Nephron progenitor cell (in vitro differentiated cells): ENCODE results near the gene SEC14L6.

Experiments used
- DNase-seq: peaks from one replicate; pipeline ENCODE4 v3.0.0; 2021
- H3K27ac Mint-ChIP-seq: 2 replicates; pipeline ENCODE4 v1.8.0; 2021; ENCODE audit warnings: mild to moderate bottlenecking, moderate library complexity, mixed read lengths
- H3K27me3 Mint-ChIP-seq: 2 replicates; pipeline ENCODE4 v1.8.0; 2021; ENCODE audit warnings: mild to moderate bottlenecking, low read depth, mixed read lengths; ENCODE audit not compliant: poor library complexity
- H3K36me3 Mint-ChIP-seq: 2 replicates; pipeline ENCODE4 v1.8.0; 2021; ENCODE audit warnings: low read depth, mixed read lengths
- H3K4me1 Mint-ChIP-seq: 2 replicates; pipeline ENCODE4 v1.8.0; 2021; ENCODE audit warnings: mixed read lengths
- H3K4me3 Mint-ChIP-seq: 2 replicates; pipeline ENCODE4 v1.8.0; 2021; ENCODE audit warnings: mild to moderate bottlenecking, moderate library complexity, mixed read lengths
- H3K9me3 Mint-ChIP-seq: 2 replicates; pipeline ENCODE4 v1.8.0; 2021; ENCODE audit warnings: mild to moderate bottlenecking, moderate library complexity, mixed read lengths
- CTCF ChIP-seq: fragments of 200-600 bp; sonication (generic); IDR thresholded peaks from 2 replicates; pipeline ENCODE4 v1.5.0; 2021; ENCODE audit warnings: antibody characterized with exemption

The SEC14L6 gene

GRCh38 chr22:30502153-30502552, 44.4 kb downstream of the SEC14L6 start:
- no peaks in the 10 kb centered on the region for H3K36me3 Mint-ChIP-seq

GRCh38 chr22:30500628-30501027, 45.9 kb downstream of the SEC14L6 start:
- Mint-ChIP-seq H3K9me3 (no peaks in the 10 kb centered on the region), H3K27ac (no peak overlapping the region)
- no peak for TF ChIP-seq CTCF

More at GRCh38 chr22:30502153-30502552, 44.4 kb downstream of the SEC14L6 start:
- no peak for DNase-seq
- Mint-ChIP-seq H3K4me3 (no peak overlapping the region), H3K4me1 (no peaks in the 10 kb centered on the region), H3K27ac (no peak overlapping the region), H3K27me3 (peaks cover 39% of the 10 kb centered on the region), H3K9me3 (no peaks in the 10 kb centered on the region)
- no peak for TF ChIP-seq CTCF

GRCh38 chr22:30497466-30498150, 48.9 kb downstream of the SEC14L6 start:
- DNase-seq, result no peak
- Mint-ChIP-seq H3K36me3 (no peaks in the 10 kb centered on the region), H3K27ac (no peak overlapping the region), H3K4me3 (no peak overlapping the region), H3K4me1 (no peaks in the 10 kb centered on the region), H3K27me3 (peaks cover 29% of the 10 kb centered on the region), H3K9me3 (no peaks in the 10 kb centered on the region)
- no peak for TF ChIP-seq CTCF

More at GRCh38 chr22:30500628-30501027, 45.9 kb downstream of the SEC14L6 start:
- Mint-ChIP-seq H3K27me3 (peaks cover 33% of the 10 kb centered on the region), H3K4me3 (no peak overlapping the region), H3K4me1 (no peaks in the 10 kb centered on the region), H3K36me3 (no peaks in the 10 kb centered on the region)
- DNase-seq, result no peak

GRCh38 chr22:30495041-30495784, 51.3 kb downstream of the SEC14L6 start:
- Mint-ChIP-seq H3K36me3 (no peaks in the 10 kb centered on the region), H3K4me3 (no peak overlapping the region), H3K27me3 (peaks cover 31% of the 10 kb centered on the region), H3K4me1 (no peaks in the 10 kb centered on the region), H3K27ac (no peak overlapping the region), H3K9me3 (no peaks in the 10 kb centered on the region)
- no peak for TF ChIP-seq CTCF
- no peak for DNase-seq

GRCh38 chr22:30492144-30492543, 54.4 kb downstream of the SEC14L6 start:
- no peaks in the 10 kb centered on the region for H3K36me3 Mint-ChIP-seq
- peaks cover 5% of the 10 kb centered on the region for H3K4me1 Mint-ChIP-seq
- H3K27me3 Mint-ChIP-seq, result peaks cover 25% of the 10 kb centered on the region
- no peak for DNase-seq
- no peak overlapping the region for H3K27ac Mint-ChIP-seq
- no peak for TF ChIP-seq CTCF
- no peaks in the 10 kb centered on the region for H3K9me3 Mint-ChIP-seq
- H3K4me3 Mint-ChIP-seq, result no peak overlapping the region

- DNase-seq, result no peak
- Mint-ChIP-seq H3K36me3 (no peaks in the 10 kb centered on the region), H3K4me1 (peaks cover 5% of the 10 kb centered on the region), H3K4me3 (no peak overlapping the region), H3K27me3 (peaks cover 25% of the 10 kb centered on the region), H3K9me3 (no peaks in the 10 kb centered on the region), H3K27ac (no peak overlapping the region)
- TF ChIP-seq CTCF, result no peak
Measured at GRCh38 chr22:30491381-30491780, 55.2 kb downstream of the SEC14L6 start.
